ENCODE results near the gene MELTF.

DNA sequence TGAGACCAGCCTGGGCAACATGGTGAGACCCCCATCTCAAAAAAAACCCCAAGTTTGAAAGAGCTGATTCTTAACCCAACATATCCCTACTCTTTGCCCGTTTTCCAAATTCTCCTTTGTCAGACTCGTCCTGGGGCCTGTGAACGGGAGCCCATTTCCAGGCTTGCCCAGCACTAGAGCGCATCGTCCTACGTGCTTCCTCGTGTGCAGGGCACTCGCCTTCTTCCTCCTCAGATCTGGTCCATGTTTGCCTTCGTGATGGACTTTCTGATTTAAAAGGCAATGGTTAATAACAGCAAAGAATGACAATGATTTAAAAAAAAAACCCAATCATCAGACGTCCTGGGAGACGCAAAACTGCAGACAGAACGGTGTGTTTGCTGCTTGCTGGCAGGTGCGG lies 10.1 kb downstream of the MELTF start:
- no peak for TF ChIP-seq EZH2 (IDR thresholded peaks at IDR 0.05)
- no peak for TF ChIP-seq POLR2AphosphoS5 (IDR thresholded peaks at IDR 0.05; ENCODE audit: borderline replicate concordance, low read depth, low read length)
